SU-DHL-6 (cell line): Measurements from ENCODE around the gene NACC2.

Experiments
- H2AFZ ChIP-seq: fragments of 200-600 bp; sonication (generic); 2 replicates; pipeline ENCODE4 v1.6.1; 2014; ENCODE audit warnings: low read depth, mild to moderate bottlenecking, moderate library complexity, mixed read lengths, antibody characterized with exemption, low read length; ENCODE audit not compliant: severe bottlenecking
- H3F3A ChIP-seq: fragments of 200-600 bp; shearing (Covaris generic); 2 replicates; pipeline ENCODE4 v1.6.0; 2016; ENCODE audit warnings: antibody characterized with exemption, mild to moderate bottlenecking; ENCODE audit not compliant: insufficient read depth
- H3K27ac ChIP-seq: fragments of 200-600 bp; sonication (generic); 2 replicates; pipeline ENCODE4 v1.5.1; 2016; ENCODE audit warnings: low read depth, mild to moderate bottlenecking, low read length, moderate library complexity, mixed read lengths
- H3K27me3 ChIP-seq: fragments of 200-600 bp; sonication (generic), shearing (Covaris generic); 2 replicates; pipeline ENCODE4 v1.6.0; 2014; ENCODE audit warnings: mild to moderate bottlenecking, low read length
- H3K36me3 ChIP-seq: fragments of 200-600 bp; sonication (generic); 2 replicates; pipeline ENCODE4 v1.6.1; 2014; ENCODE audit warnings: mild to moderate bottlenecking, low read length, mixed read lengths
- H3K4me2 ChIP-seq: fragments of 300-600, 200-600 bp; shearing (Covaris generic), sonication (generic); 2 replicates; pipeline ENCODE4 v1.6.0; 2014; ENCODE audit warnings: low read length, low read depth, mild to moderate bottlenecking; ENCODE audit not compliant: poor library complexity, severe bottlenecking
- H3K4me3 ChIP-seq: fragments of 200-600 bp; sonication (generic); 2 replicates; pipeline ENCODE4 v1.5.1; 2014; ENCODE audit warnings: antibody characterized with exemption, low read length, mild to moderate bottlenecking, mixed read lengths; ENCODE audit not compliant: insufficient read depth, poor library complexity, severe bottlenecking
- H3K79me2 ChIP-seq: fragments of 200-600 bp; sonication (generic); 2 replicates; pipeline ENCODE4 v1.6.1; 2014; ENCODE audit warnings: mild to moderate bottlenecking, low read length, moderate library complexity; ENCODE audit not compliant: insufficient read depth
- H3K9ac ChIP-seq: fragments of 200-600 bp; sonication (generic); 2 replicates; pipeline ENCODE4 v1.7.0; 2014; ENCODE audit warnings: mild to moderate bottlenecking, low read length
- H3K9me2 ChIP-seq: fragments of 200-600 bp; sonication (generic); replicated peaks from 2 replicates; pipeline ENCODE4 v1.6.1; 2014; ENCODE audit warnings: low read length; ENCODE audit not compliant: insufficient read depth
- H3K9me3 ChIP-seq: fragments of 200-600 bp; sonication (generic); 2 replicates; pipeline ENCODE4 v1.6.1; 2014; ENCODE audit warnings: low read length, mixed read lengths; ENCODE audit not compliant: insufficient read depth
- H4K20me1 ChIP-seq: fragments of 200-600 bp; sonication (generic); 2 replicates; pipeline ENCODE4 v1.6.1; 2014; ENCODE audit warnings: low read depth, mild to moderate bottlenecking, antibody characterized with exemption, low read length, moderate library complexity, mixed read lengths
- CTCF ChIP-seq: fragments of 200-600 bp; sonication (generic); IDR thresholded peaks from one replicate; pipeline ENCODE4 v1.5.1; 2017; ENCODE audit warnings: antibody characterized with exemption, mild to moderate bottlenecking, low read length, moderate library complexity; ENCODE audit not compliant: insufficient read depth, poor library complexity, severe bottlenecking
- EZH2phosphoT487 ChIP-seq: fragments of 200-600 bp; sonication (generic), shearing (Covaris generic); conservative IDR thresholded peaks from 2 replicates; pipeline ENCODE4 v1.6.1; 2018; ENCODE audit warnings: mild to moderate bottlenecking, antibody characterized with exemption, low read length, moderate library complexity, mixed read lengths

NACC2 gene

GRCh38 chr9:135985459-135985774 lies 109.7 kb downstream of the NACC2 start:
- no peak overlapping the region for H3K4me3 ChIP-seq
- no peaks in the 10 kb centered on the region for H3K9me2 ChIP-seq
- TF ChIP-seq CTCF, result no peak
- H2AFZ ChIP-seq, result no peak overlapping the region
- no peaks in the 10 kb centered on the region for H3K79me2 ChIP-seq
- no peaks in the 10 kb centered on the region for H3K27me3 ChIP-seq
- no peak overlapping the region for H3K27ac ChIP-seq
- no peaks in the 10 kb centered on the region for H4K20me1 ChIP-seq
- H3K9ac ChIP-seq, result no peak overlapping the region
- H3F3A ChIP-seq, result no peaks in the 10 kb centered on the region
- no peak overlapping the region for H3K4me2 ChIP-seq
- H3K36me3 ChIP-seq, result no peaks in the 10 kb centered on the region
- no peaks in the 10 kb centered on the region for H3K9me3 ChIP-seq

GRCh38 chr9:135984072-135984710 lies 110.9 kb downstream of the NACC2 start:
- no peaks in the 10 kb centered on the region for H3K79me2 ChIP-seq
- no peaks in the 10 kb centered on the region for H3K9me2 ChIP-seq
- no peaks in the 10 kb centered on the region for H3F3A ChIP-seq
- H3K36me3 ChIP-seq, result no peaks in the 10 kb centered on the region
- H4K20me1 ChIP-seq, result no peaks in the 10 kb centered on the region
- TF ChIP-seq EZH2phosphoT487, result no peak
- no peak for TF ChIP-seq CTCF
- no peak overlapping the region for H3K4me2 ChIP-seq
- no peaks in the 10 kb centered on the region for H3K27me3 ChIP-seq
- no peak overlapping the region for H2AFZ ChIP-seq
- H3K9ac ChIP-seq, result no peak overlapping the region
- no peak overlapping the region for H3K4me3 ChIP-seq
- H3K9me3 ChIP-seq, result no peaks in the 10 kb centered on the region
- no peak overlapping the region for H3K27ac ChIP-seq

GRCh38 chr9:135983208-135984071 lies 111.6 kb downstream of the NACC2 start:
- H3K27me3 ChIP-seq, result no peaks in the 10 kb centered on the region
- TF ChIP-seq CTCF (no peak), EZH2phosphoT487 (no peak)
- no peak overlapping the region for H3K27ac ChIP-seq
- H3K4me3 ChIP-seq, result no peak overlapping the region
- no peak overlapping the region for H3K9ac ChIP-seq
- H3K9me3 ChIP-seq, result no peaks in the 10 kb centered on the region
- H3F3A ChIP-seq, result no peaks in the 10 kb centered on the region
- H4K20me1 ChIP-seq, result no peaks in the 10 kb centered on the region
- no peaks in the 10 kb centered on the region for H3K9me2 ChIP-seq
- H3K36me3 ChIP-seq, result no peaks in the 10 kb centered on the region
- H3K4me2 ChIP-seq, result no peak overlapping the region
- no peak overlapping the region for H2AFZ ChIP-seq
- H3K79me2 ChIP-seq, result no peaks in the 10 kb centered on the region
